NCI-H1092 treated with DMSO at 0.1 percent for 48 hours (cell line): ENCODE data around the gene DNAH17.

Experiments used
- DNase-seq: peaks from one replicate; lab custom pipeline; 2025; lab: John Stamatoyannopoulos, UW

DNAH17 gene

GRCh38 chr17:78428836-78429617 is 148.2 kb downstream of the DNAH17 start:
- DNase-seq: no peak

DNA sequence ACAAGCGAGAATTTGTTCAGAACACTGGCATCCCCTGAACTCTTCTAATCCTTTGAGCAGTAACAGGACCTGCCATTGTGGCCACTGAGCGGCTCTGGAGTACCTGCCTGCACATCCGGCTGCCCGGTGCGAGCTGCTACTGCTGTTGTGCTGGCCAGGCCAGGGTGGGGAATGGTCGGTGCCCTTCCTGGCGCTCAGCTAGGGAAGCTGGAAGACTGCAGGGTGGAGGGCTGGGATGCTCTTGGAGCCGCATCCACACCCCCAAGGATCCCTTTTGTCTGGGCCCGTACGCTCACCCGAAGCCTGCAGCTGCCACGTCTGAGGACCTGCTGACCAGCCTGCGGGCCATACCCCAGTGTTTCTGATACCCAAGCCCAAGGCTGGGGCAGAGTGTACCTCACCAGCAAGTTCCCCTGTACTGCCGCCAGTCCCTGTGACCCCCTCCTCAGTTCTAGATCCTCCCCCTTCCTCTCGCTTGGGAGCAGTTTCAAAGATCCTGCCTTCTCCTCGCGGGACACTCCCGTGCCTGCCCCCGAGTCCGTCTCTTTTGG is 149.1 kb downstream of the DNAH17 start:
- DNase-seq: no peak

DNA sequence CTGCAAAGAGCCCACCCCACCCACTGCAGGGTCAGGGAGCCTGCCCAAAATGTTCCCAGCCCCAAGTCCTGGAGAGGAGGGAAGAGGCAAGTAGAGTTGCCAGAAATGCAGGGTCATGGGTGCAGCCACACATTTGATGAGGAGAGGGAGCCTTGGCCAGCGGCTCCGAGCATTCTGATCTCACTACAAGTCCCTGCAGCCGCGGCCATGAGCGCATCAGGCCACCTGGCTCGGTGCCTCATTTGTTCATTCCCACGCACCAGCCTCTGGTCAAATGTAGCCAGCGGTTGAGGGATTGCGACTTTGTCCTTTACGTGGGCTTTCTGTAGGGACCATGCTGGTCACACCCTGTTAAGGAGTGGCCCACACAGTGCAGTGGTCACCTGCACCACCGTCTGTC is 150.1 kb downstream of the DNAH17 start:
- DNase-seq: no peak

GRCh38 chr17:78426293-78426879 is 150.8 kb downstream of the DNAH17 start:
- DNase-seq: no peak

GRCh38 chr17:78425429-78425828 is 151.8 kb downstream of the DNAH17 start:
- DNase-seq: no peak

GRCh38 chr17:78423961-78424675 is 153.1 kb downstream of the DNAH17 start:
- no peak for DNase-seq

- no peak for DNase-seq
These were observed 154.2 kb downstream of the DNAH17 start for GRCh38 chr17:78422872-78423588.

DNA sequence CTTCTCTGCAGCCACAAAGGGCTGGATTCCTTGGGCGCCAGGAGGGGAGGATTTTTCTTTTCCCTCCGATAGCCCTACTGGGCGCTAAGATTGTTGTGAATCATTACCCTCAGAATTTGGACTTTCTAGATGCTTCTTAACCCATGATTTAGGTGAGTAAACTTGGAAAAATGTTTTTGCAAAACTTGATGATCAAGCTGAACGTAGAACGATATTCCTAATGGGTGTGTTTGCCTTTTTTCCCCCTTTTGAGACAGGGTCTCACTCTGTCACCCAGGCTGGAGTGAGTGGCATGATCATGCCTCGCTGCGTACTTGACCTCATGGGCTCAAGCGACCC is 155.0 kb downstream of the DNAH17 start:
- no peak for DNase-seq

DNA sequence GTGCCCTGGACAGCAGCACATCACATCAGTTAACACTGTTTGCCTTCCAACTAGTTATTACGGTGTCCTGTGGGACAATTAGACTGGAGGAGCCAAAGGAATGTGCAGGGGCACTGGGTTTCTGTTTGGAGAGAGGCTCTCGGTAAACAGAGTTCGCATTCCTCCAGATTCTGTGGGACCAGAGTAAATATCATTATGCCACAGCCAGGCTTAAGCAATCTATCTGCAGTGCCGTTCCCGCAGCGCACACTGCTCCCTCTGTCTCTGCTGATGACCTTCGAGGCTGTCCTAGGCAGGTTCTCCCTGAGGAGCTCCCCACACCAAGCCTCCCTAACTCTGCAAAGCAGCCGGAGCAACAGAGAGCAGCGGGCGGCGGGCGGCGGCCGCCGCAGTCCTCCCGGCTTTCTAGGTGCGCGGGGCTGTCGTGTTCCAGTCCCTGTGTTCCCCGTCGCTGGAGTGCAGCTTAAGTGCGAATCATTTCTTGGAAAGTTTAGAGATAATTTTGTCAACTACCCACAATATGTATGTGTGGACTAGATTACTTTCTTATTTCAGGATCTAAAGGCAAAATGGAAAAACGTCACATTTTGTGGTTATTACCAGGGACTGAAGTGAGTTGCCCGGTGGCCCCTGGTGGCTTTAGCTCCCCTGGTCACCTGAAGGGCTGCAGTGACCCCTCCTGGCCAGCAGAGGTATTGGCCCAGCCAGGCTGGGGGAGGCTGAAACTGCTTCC is 155.5 kb downstream of the DNAH17 start:
- peak; percentile 37 for DNase-seq

DNA sequence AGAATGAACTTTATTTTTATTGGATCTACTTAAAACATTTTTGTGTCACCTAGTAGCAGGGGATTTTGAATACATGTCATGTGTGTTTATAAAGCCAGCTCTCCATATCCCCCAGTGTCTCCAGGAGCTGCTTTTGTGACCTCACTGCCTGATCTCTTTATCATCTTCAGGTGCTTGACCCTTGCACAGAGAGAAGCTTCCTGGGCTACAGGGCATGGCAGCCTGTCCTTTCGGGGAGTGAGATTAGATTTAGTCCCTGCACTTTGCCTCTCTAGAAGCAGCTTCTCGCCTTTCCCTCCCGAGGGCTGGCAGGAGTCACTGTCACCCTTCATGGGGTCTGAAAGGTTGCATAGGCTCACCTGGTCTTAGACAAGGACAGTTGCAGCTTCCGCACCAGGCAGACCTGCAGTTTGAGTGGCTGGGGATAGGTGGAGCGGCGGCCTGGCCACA is 156.1 kb downstream of the DNAH17 start:
- DNase-seq: no peak

DNA sequence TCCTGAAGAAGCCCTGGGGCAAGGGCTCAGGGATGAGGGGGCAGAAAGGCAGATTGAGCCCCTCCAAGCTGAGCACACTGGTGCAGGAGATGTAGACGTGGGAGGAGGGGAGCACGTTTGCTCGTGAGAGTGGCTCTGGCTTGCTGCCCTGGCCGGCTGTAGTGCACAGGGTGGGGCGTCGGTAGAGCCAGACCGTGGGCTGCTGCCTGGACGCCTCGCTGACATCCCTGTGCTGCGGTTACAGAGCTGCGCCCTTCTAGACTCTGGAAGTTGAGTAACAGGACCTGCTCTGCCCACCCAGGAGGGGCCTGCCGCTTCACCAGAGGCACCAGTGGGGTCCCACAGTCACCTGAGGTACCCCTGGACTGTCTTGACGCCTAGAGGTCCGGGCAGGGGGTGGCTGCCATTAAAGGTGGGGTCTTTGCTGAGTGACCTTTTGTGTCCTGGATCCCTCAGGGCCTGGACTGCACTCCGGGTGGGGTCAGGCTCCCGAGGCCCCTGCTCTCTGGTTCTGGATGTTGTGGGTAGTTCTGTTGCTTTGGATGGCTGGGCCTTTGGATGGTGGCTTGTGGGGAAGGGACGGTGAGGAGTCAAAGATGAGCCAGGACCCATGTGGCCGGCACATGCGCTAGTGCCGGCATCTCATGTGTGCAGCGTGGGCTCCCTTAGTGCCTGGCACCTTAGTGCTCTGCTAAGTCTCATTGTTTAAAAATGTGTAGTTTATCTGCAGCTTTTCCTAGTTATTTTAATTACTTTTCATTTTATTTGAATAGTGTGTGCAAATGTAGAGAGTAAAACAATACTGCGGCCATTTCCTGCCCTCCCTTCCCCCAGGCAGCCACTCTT is 157.0 kb downstream of the DNAH17 start:
- no peak for DNase-seq

GRCh38 chr17:78418326-78419026 is 158.7 kb downstream of the DNAH17 start:
- DNase-seq: no peak

DNA sequence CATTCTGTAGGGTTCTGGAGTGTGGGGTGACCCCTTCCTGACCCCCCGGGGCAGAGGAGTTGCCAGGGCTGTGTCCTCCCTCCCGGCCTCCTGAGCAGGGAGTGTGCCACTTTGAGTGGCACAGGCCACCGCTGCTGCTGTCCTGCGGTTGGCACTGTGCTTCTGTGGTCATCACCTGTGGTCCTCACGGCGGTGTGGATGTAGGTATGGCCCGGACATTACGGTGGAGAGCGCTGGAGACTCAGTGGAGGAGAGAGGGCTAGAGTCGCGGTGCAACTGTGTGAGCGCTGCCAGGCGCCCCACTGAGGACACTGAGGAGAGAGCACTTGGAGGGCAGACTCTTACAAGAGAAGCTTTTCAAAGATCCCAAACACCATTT is 159.7 kb downstream of the DNAH17 start:
- no peak for DNase-seq

DNA sequence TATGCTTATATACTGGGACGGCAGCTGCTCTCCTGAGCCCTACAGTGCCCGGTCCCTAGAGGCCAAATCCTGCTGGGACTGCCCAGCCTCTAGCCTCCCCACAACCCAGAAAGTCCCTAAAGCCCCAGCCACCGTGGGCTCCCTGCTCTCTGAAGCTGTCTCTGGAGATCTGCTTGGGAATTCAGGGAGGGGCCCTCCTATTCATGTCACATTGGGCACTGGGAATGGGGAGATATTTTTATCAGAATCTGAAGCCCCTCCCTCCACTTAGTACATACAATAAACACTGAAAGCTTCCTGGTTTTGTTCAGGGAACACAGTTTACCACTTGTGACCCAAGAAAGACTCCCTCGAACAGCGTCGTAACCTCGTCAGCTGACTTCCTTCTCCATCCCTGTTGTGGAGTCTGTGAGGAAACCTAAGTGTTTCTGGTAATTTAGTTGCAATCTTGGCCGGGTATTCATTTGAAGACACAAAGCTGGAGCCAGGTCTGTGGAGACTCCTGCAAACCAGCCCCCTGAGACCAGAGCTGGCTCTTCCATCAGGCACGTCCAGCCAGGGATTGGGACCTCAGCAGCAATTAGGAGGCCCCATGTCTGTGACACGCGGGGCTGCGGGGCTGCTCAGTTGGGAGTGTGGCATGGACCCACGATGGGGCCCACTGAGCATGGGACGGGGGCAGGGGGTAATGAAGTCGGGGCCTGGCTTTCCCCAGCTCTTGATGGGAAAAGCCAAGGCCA is 160.2 kb downstream of the DNAH17 start:
- DNase-seq: no peak

DNA sequence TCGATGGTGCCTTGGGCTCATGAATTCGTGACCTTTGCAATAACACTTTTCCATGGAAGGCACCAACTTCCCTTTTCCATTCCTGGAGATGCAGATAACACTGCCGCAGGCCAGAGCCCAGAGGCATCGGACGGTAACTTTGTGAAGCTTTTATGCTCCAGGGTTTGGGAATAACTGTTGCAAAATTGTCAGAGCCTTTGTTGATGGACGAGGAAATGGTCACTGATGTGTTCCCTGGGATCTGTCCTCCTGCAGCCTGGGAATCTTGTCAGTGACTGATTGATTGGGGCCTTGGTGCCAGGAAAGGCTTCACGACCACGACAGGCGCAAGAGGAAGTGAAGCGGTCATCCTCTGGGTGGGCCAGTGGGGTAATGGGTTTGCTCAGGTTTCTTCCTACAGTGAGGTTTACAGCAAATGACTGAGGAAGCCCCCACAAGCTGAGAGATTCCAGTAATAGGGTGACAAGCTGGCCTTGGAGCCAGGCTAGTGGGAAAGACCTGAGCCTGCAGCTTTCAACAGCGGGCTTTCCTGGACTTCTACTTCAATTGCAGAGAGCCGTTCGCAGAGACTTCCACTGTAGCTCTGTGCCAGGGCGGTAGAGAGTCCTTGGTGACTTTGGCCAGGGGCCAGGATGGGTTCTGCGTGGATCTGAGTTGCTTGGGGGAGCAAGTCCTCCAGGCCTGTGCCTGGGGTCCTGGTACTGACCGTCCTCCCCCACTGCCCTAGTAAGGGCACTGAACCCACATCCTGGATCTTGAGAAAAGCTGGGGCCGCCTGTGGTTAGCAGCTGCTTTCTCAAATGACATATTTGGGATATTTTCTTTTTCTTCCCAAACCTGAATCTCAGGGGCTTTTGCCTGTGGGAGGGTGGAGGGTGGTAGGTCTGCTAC is 161.1 kb downstream of the DNAH17 start:
- no peak for DNase-seq

GRCh38 chr17:78414178-78415162 is 162.7 kb downstream of the DNAH17 start:
- DNase-seq: no peak

DNA sequence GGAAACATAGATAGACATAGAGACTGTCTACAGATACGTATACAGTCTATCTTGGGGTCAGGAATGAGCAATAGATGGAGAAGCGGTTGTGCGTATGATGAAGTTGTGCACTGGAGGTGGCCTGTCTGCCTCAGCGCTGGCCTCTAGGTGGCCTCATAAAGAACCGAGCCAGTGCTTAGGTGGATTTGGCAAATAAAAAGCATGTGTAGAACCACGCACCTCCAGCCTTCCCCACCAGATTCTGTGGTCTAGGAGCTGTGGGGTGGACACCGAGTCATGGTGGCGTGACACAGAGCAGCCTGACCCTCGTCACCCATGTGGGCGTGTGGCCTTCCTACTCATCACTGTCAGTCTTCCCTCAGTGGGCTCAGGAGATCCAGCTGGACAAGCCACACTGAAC is 164.8 kb downstream of the DNAH17 start:
- no peak for DNase-seq
